Caki2 (cell line): Measurements from ENCODE around the gene TMEM201. TPM values are rescaled to one million over a fixed set of nuclear protein-coding genes. Genes with fewer than 3 reads are reported as not detected.

Source experiments
- DNase-seq: peaks from one replicate; pipeline ENCODE4 v3.0.0-alpha.2; 2015; ENCODE audit warnings: low read depth
- in situ Hi-C: cut with HindIII; loops from 2 replicates; pipeline ENCODE4 v1.10.0; 2016; ENCODE audit warnings: low sequenced_read_pairs, low pct_unique_long_range_greater_than_20kb, mixed read lengths
- total RNA-seq: library from RNA; depleted of rRNA; stranded (reverse); fragments of >200 nt; shearing (Covaris generic); gene quantifications from 2 replicates; pipeline ENCODE4 v1.2.3, GENCODE V29; 2014; ENCODE audit warnings: low replicate concordance

Gene TMEM201
- total RNA-seq, 1 experiment from 2014 or later: 9.4 TPM

GRCh38 chr1:9595156-9595967, 6.7 kb downstream of the TMEM201 start:
- in situ Hi-C loops: no loop called here
- no peak for DNase-seq

- no peak for DNase-seq
- in situ Hi-C loops: no loop called here
These were observed 7.2 kb downstream of the TMEM201 start for GRCh38 chr1:9595968-9596340.

GRCh38 chr1:9596415-9597123, 7.9 kb downstream of the TMEM201 start:
- no peak for DNase-seq
- in situ Hi-C loops: no loop called here

GRCh38 chr1:9597361-9598315, 8.9 kb downstream of the TMEM201 start:
- in situ Hi-C loops: no loop called here
- no peak for DNase-seq

GRCh38 chr1:9598316-9598700, 9.6 kb downstream of the TMEM201 start:
- no peak for DNase-seq
- in situ Hi-C loops: no loop called here

GRCh38 chr1:9599741-9600140, 11.0 kb downstream of the TMEM201 start:
- in situ Hi-C loops: no loop called here
- DNase-seq: no peak

GRCh38 chr1:9600861-9601834, 12.4 kb downstream of the TMEM201 start:
- in situ Hi-C loops: no loop called here
- no peak for DNase-seq

GRCh38 chr1:9601942-9602793, 13.5 kb downstream of the TMEM201 start:
- DNase-seq: no peak
- in situ Hi-C loops: no loop called here

DNA sequence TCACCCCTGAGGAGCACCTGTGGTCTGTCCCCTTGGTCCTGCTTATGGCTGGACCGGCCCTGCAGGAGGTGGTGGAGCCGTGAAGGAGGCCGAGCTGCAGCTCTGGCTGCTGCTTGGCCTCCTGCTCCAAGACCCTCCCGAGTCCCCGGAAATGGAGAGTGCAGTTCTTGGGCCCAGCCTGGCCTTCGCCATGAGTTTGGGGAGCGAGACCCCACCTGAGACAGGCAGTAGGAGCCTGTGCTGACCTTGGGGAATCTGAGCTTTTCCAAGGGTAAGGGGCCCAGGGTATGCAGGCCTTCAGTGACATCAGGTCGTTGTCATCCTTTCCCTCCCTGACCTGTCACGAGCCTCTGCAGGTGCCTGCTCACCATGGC, 14.1 kb downstream of the TMEM201 start:
- no peak for DNase-seq
- in situ Hi-C loops: no loop called here

DNA sequence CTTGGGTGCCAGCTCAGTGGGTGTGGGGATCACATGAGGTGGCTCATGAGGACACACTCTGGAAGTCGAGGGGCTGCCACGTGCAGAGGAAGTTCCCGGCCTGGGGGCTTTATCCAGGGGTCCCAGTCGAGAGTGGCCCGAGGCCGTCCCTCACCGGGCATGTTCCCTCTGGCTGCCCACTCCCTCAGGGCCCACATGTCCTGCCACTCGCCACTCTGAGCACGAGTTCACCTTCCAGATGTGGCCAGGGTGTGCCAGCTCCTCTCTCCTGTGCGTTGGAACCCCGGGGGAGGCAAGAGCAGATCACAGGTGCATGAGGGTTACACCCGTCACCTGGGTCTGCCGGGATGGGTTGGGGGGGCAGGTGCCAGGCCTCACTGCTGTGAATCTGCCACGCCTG, 14.6 kb downstream of the TMEM201 start:
- no peak for DNase-seq
- in situ Hi-C loops: no loop called here

DNA sequence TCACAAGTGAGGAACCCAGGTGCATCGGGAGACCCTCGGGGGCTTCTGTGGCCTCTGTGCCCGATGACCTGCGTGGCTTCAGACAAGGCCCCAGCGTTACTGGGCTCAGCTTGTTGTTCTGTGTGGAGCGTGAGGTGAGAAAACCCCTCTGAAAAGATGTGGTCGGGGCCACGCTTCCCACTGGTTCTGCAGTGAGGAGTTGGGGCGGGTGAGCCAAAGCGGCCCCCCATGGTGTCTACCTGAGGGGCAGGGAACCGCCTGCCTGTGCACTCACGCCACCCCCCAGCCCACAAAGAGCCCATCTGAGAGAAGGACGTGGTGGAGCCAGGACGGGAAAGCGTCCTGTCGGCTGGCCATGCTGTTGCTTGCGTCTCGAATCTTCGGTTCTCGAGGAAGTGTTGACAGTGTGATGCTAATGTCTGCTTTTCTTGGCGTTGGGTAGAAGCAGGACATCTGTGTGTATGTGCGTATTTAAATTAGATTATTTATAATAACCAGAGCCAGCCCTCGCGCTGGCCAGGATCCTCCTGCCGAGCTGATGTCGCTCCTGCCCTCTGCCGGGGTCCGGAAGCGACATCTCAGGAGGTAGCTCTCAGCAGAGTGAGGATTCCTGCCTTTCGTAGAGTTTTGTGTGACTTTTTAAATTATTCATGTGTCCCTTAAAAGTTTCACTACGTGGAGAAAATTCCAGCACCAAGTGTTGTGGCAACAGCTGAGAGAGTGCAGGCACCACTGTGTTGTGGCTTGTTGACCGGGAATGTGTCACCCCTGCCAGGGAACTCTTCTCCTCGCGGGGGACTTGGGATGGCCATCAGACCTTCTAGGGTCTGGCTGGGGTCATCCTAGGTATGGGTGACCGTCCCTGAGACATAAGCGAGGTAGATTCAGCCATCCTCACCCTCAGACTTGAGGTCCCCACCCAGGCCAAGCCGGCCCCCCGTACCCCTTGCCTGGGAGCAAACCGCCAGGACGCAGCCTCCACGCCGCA, 15.3 kb downstream of the TMEM201 start:
- in situ Hi-C loops: no loop called here
- no peak for DNase-seq

DNA sequence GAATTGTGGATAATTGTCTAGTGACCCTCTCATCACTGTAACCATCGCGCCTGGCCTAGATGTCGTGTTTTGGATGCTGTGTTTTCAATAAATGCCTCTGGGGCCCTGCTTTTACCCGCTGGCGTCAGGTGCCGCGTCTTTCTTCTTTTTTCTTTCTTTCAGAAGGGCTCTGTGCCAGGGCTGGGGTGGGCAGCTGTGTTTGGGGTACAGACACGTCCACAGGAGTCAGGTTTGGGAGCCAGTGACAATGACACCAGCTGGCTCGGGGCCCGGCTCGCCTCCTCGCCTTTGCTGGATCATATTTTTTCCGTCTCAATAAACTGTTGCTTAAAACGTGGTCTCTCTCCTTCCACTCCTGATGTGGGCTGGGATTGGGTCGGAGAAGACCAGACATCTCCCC, 16.1 kb downstream of the TMEM201 start:
- in situ Hi-C loops: no loop called here
- no peak for DNase-seq

DNA sequence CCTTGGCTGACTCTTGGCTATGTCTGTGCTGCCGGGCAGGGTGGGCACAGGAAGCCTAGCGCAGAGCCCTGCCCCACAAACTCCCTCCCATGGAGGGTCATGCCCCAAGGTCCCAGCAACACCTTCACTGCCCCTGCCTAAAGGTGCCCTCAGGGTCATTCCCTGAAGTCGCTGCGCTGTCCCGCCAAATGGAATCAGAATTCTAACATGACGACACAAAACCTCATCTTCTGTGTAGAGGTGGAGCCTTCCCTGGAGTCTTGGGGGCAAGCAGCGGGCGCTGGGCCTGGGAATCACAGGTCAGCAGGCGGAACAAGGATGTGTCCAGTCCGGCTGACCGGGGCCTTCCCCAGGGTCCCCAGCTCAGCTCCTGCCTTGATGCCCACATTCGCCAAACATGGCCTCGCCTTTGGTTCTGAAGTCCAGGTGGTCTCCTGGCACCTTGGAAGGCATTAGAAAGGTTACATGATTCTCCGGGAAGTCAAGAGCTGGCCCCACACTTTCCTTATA, 17.3 kb downstream of the TMEM201 start:
- no peak for DNase-seq
- in situ Hi-C loops: no loop called here

GRCh38 chr1:9606458-9606857, 17.7 kb downstream of the TMEM201 start:
- DNase-seq: no peak
- in situ Hi-C loops: no loop called here

GRCh38 chr1:9606948-9607347, 18.2 kb downstream of the TMEM201 start:
- in situ Hi-C loops: no loop called here
- no peak for DNase-seq

GRCh38 chr1:9607352-9607751, 18.6 kb downstream of the TMEM201 start:
- DNase-seq: no peak
- in situ Hi-C loops: no loop called here
